ENCODE results near the gene PLP1.

- no peak for TF ChIP-seq YY1 (IDR thresholded peaks at IDR 0.05; ENCODE audit: insufficient read depth, insufficient read length)
- no peak for TF ChIP-seq SUZ12 (IDR thresholded peaks at IDR 0.05; ENCODE audit: extremely low read depth, insufficient read depth, insufficient read length)
Observed at GRCh38 chrX:103828529-103828928, 51.9 kb downstream of the PLP1 start.

Measured in NT2/D1 (cell line).